Measurements from ENCODE around the gene RORB.

The RORB gene

DNA sequence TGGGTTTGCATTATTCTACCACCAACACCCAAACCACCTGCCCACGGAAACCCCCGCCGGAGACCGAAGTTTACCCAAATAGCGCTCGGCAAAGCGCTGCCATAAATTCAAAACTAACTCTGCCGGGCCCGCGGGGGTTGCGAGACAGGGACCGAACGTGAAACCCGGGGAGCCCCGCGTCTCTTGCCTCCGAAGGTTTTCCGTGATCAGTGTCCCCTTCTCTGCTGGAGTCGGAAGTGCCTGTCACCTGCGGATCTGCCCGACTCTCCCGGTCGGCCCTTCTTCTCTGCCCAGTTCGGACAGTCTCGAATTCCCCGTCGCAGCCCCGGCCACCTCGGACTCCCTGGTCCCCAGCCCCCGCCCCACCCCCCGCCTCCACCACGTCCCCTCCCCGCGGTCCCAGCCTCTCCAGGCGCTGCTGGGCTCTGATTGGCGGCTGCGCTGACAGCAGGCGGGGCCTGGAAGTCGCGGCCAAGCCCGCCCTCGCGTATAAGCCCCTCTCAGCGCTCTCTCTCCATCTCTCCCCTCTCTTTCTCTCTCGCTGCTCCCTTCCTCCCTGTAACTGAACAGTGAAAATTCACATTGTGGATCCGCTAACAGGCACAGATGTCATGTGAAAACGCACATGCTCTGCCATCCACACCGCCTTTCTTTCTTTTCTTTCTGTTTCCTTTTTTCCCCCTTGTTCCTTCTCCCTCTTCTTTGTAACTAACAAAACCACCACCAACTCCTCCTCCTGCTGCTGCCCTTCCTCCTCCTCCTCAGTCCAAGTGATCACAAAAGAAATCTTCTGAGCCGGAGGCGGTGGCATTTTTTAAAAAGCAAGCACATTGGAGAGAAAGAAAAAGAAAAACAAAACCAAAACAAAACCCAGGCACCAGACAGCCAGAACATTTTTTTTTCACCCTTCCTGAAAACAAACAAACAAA lies at the start of gene RORB:
Gene RORB, plus strand, starts transcription at position 517 of the 929 bp plus-strand sequence. CDS start 642 bp downstream, outside the sequence.
- DNase-seq: peak; percentile 21 to 37

DNA sequence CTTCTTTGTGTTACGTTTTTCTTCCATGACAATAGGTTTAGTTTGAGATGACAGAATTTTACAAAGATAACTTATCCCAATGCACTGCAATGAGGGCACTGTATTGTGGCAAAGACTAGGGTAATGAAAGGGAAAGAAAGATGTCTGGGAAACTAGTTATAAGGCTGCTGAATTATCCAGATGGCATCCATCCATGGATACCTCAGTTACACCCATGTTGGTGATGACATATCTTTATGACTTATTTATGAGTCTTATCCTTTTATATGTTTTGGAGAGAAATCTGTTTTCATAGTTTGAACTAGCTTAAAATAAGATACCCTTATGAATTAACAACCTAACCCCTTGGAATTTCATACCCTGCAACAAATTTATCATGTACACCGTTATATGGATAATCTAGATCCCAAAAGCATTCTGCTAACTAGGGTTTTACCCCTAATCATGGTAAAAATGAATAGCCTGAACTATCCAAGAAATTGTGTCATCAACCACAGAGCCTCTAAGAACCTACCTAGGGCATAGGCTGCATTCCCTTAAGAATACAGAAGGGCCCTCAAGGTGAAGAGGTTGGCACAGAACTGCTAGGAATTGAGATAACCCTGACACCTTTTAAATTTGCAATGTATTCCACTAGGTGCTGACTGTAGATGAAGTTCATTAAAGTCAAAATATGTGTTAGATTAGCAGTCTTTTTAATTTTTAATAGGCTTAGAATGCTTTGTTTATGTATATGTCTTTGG lies 49.5 kb upstream of the RORB start:
- DNase-seq: no peak

DNA sequence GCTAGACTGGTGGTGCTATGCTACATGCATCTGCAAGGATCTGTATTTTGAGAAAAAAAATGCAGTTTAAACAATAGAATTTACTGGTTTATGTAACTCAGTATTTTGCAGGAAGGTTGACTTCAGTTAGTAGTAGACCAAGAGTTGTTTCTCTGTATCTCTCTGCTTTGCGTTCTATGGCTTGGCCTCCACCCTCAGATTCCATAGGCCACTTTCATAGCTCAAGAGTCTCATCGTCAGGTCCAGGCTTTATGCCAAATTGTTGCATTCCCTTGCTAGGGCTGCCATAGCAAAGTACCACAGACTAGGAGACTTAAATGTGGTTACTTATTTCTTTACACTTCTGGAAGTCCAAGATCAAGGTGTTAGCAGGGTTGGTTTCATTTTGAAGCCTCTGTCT lies 48.1 kb upstream of the RORB start:
- no peak for DNase-seq

DNA sequence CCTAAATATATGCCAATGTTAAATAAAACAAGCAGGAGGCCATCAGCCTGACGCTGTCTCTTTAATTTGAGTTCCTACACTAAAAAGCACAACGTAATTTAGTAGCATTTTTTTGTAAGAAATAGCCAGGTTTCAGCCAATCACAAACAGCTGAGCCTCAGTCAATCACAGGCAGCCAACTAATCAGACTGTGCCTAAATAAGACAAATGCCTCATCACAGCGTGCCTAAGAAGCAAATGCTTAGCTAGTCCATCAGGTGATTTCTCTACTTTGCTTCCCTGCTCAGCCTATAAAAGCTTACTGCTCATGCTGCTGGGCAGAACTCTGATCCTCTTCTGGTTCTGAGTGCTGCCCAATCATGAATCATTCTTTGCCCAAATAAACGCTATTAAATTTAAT lies 38.3 kb upstream of the RORB start:
- DNase-seq: no peak

DNA sequence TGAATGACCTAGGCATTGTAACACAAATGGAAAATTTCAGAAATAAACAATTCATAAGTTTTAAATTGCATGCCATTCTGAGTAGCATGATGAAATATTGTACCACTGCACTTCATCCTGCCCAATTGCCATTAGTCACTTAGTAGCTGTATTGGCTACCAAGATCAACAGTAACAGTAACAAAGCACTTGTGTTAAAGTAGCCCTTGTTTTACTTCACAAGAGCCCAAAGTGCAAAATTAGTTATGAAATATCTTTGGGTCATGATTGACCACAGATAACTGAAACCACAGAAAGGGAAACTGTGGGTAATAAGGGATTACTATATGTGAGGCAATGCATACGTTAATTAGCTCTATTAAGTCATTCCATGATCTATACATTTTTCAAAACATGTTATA lies 33.3 kb upstream of the RORB start:
- no peak for DNase-seq

DNA sequence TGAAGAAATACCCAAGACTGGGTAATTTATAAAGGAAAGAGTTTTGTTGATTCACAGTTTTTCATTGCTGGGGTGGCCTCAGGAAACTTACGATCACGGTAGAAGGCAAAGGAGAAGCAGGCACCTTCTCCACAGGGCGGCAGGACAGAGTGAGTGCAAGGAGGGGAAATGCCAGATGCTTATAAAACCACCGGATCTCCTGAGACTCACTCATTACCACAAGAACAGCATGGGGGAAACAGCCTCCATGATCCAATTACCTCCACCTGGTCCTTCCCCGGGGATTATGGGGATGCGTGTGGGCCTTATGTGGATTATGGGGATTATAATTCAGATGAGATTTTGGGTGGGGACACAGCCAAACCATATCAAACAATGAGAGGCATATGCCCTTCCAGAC lies 18.5 kb upstream of the RORB start:
- DNase-seq: no peak

DNA sequence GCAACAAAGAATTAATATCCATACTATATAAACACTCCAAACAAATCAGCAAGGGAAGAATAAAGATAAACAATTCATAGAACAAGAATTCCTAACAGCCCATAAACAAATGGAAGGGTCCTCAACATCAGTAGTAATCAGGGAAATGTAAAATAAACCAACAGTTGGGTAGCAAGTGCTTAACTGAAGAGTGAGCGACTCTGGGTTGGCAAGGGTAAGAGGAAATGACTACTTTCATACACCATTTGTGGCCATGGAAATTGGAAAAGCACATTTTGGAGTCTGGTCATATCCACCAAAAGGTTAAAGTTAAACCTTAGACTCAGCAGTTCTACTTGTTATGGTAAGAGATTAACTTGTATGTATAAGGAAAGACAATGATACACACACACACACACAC lies 17.4 kb upstream of the RORB start:
- no peak for DNase-seq

DNA sequence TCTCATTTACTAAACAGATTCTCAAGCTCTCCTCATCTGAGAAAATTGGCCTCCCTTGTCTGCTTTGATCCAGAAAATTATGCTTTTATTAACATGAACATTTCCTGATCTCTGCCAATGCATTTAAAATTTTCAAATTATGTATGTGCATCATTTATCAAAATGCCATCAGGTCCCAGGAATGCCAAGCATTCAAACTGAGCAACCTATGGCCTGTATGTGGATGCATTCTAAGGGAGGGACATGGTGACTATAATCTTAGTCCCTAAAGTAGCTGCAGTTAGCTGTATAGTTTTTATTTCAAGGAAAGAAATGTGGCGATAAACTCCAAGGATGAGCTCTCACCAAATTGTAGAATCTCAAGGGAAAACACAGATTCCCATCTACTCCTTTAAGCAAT lies 9.7 kb upstream of the RORB start:
- DNase-seq: no peak

DNA sequence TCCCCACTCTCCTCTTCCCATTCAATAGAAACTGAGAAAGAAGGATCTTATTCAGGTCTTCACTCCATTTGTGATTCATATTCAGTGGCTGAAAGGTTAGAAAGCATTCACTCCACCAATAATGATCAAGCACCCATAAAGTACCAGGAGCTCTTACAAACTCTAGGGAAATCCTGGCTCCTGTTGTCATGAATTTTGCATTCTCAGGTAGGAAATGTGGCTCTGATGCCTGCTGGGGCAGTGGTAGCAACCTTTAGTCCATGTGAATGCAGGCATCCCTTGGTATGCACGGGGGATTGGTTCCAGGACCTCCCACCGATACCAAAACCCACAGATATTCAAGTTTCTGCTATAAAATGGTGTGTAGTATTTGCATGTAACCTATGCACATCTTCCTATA lies 3.6 kb upstream of the RORB start:
- no peak for DNase-seq

DNA sequence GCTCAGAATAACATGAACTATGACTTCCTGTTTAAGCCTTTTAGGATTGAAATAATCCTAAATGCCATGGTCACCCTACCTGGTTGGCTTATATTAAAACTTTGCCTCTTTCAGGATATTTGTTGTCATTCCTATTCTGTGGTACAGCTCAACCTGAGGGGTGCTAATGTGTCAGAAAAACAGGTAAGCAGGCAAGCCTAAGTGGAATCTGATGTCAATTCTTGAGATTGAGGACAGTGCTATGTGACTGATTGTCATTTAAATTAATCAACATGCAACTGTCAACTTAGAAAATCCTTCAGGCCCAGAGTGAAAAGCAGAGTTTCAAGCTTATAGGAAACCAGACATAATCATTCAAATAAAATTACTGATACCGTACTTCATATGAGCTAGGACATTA lies 2.6 kb upstream of the RORB start:
- DNase-seq: no peak

DNA sequence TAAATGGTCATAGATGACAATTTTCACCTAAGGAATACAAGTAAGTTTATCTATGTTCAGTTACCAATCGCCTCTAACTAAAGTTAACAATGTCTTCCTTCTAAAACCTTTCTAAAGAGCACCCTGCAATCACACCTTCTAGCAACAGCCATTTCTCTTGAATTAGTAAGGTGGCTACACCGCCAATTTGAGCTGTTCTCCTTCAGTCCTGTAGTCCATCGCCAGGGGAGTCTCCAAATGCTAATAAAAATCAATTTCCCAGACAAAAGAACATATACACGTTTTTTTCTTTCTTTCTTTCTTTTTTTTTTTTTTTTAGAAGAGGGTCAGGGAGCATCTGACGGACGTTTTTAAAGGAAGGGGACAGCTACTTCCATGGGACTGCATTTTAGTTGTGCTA lies 729 bp upstream of the RORB start:
- DNase-seq: no peak

DNA sequence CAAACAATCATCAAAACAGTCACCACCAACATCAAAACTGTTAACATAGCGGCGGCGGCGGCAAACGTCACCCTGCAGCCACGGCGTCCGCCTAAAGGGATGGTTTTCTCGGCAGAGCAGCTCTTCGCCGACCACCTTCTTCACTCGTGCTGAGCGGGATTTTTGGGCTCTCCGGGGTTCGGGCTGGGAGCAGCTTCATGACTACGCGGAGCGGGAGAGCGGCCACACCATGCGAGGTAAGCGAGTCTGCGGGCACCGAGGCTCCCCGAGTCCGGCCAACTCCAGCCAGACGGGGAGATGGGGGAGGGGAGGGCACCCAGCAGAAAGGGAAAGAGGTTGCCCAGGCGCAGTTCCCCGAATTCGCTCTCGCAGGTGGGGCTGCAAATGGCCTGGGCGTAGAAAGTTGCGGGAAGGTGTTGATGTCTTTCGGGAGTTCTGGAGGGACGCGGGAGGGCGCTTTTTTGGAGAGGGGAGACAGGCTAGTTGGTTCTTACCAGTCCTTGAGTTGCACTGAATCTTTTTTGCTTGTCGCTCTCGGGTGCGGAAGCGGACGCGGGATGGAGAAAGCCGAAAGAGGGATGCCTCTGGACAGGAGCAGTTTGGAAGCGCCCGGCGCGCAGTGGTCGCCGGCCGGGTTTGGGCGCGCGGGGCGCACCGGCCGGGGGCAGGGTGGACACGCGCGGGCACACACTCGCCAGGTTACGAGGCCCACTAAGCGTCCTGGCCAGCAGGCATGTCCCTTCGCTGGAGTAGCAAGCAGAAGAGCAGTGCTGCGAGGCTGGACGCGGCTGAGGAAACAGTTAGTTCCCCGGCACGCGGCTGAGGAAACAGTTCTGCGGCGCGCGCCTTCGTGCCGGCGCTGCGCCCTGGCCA lies 849 bp downstream of the RORB start:
- no peak for DNase-seq

DNA sequence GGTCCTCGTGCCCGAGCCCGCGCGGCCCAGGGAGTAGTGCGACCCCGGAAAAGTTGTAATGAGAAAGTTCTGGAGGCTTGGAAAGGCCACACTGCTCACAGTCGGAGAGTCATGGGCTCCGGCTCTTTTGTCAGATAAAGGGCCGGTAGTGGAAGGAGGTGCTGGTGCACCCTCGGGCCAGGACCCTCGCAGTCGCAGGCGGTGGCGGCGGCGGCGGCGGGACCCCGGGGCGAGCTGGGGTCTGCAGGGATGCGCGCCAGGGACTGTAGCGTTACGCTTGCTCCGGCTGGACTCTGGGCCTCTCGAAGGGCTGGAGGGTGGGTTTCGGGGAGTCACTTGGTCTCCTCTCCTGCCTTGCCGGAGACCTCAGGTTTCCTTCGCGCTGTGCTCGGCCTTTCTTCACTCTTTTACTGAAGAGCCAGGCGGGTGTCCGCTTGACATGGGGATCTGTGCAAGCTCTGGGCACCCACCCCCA lies 1.5 kb downstream of the RORB start:
- no peak for DNase-seq

DNA sequence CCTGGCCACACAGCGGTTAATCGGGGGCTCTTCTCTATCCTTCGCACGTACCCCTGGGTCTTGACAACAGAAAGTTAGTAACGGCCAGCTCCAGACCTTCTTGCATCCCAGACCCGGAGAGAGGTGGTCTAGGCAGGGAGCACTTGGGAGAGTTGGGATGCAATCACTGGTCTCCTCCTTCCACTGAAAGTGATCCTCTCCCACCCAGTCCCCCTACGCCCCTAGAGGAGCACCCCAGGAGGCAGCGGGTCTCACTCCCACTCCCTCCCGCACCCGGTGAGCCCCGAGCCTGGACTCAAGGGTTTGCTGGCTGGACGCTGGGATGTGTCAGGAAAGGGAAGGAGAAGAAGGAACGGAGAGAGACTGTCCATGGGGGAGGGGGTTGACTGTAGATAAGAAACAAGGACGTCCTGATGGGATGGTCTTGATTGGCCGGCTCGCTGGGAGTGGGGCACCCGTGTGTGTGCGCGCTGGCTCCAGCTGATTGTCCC lies 2.0 kb downstream of the RORB start:
- DNase-seq: no peak

DNA sequence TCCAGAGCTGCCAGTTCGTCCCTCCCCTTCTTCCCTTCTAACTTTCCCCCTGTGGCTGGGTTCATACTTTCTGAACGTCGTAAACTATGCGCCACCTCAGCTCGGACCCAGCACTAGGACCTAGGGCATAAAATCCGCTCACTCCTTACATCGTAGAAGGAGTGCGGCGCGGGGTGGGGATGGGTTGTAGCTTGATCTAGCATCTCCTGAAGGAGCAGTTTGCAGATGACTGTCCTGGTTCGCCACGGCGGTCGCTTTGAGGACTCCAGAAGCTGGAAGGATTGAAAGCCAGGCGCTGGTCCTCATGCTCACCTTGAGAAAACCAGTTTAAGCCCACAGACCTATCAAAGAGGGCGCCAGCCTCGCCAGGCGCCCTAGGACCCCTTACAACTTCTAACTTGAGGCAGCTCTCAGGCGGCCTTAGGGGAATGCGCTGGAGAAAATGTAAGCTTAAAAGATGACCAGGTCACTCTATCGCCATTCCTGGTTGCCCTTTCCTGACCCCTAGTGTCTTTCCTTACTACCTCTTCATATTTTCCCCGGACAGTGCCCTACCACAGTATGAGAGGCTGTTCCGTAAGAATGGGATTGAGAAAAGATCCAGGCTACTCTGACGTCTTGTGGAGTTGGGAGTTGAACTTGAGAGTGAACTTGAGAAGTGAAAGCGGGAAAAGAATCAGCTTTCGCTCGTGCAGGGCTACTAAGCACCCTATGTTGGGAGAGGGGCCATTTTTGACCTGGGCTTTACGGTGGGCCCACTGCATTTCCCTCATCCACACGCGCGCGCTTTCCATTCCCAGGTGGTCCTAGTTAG lies 2.8 kb downstream of the RORB start:
- no peak for DNase-seq

DNA sequence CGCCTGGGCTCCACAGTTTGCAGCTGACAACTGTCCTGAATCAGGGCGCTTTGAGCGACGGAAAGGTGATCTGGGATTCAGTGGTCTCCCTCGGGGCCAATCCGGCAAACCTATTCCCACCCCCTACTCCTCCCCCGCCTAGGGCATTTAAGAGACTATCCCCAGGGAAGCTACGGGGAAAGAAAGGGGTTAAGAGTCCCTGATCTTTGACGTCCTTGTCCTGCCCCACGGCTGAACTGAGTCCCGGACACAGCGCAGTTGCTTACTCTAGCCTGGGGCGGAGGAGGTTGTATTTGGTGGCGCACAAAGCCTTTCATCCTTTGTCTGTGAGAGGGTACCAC lies 3.4 kb downstream of the RORB start:
- DNase-seq: no peak

DNA sequence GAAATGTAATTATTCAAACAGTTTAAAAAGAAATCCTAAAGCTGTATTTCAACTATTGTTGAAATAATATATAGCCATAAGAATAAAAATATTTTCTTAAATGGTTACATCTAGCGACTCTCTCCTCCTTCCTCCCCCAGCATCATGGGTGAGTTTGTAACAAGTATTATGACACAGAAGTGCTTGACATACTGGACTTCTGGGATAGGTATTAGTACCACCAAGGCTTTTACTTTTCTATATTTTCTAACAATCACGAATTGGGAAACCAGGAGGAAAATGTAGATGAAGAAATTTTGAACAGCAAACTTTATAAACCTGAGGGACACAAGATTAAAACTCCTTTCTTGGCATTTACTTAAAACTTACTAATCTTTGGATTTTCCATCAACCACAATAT lies 4.4 kb downstream of the RORB start:
- DNase-seq: no peak

DNA sequence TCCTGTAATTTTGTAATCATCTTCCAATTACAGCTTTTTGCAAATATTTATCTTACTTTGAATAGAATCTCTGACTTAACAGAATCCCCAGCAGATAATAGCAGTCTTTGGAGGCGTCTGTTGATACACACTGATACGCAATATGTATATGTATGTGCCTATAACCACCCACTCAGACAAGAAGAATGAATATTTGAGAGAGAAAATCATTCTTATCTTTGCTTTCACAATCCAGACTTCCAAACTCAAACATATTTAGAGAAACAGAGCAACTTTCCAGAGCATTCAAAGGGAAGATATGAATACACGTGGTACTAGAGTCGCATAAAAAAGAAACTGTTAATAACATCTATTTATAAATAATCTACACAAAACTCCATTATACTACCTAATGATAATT lies 6.1 kb downstream of the RORB start:
- no peak for DNase-seq

DNA sequence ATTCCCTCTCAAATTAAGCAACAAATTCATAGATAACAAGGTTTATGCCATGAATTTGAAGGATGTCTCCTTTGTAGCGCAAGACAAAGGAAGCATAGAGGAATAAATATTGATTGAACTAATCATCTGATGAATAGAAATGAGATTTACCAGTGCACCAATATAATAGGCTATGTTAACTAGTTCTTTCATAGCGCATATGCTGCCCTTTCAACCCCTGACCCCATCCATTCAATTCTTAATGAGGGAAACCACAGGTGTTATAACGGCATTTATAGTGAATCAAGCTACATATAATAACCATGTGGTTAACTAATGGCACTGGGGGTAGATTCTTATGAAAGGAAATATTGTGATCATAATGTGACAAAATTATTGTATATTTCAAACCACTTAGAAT lies 6.5 kb downstream of the RORB start:
- DNase-seq: no peak

DNA sequence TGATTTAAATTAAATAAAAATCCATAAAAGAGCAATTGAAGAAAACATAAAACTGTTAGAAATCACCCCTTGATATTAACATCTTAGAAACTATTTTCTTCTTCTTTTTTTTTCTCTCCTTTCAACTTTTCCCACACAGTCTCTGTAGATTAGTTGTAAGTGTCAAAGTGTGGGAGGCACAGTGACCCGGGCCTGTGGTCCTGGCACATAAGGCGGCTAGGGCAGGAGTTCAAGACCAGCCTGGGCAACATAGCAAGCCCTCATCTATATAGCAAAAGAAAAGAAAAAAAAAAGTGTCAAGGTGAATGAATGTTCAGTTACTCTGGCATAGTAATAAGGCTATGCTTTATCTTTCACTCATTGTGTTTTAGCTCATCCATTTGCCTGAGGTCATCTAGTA lies 14.2 kb downstream of the RORB start:
- DNase-seq: no peak

DNA sequence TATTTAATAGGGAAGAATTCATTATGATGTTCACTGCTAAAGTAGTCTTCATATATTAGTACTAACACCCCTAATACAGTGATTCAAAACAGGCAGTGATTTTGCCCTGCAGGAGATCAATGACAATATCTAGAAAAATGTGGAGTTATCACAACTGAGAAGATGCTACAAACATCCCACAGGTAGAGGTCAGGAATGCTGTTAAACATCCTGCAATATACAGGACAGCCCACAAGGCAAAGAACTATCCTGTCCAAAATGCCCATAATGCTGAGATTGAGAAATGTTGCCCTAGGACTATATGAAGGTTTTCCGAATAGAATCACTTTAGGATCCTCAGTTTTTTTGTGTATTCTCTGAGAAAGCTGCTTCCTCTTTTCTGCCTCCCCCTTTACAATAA lies 15.3 kb downstream of the RORB start:
- DNase-seq: no peak

DNA sequence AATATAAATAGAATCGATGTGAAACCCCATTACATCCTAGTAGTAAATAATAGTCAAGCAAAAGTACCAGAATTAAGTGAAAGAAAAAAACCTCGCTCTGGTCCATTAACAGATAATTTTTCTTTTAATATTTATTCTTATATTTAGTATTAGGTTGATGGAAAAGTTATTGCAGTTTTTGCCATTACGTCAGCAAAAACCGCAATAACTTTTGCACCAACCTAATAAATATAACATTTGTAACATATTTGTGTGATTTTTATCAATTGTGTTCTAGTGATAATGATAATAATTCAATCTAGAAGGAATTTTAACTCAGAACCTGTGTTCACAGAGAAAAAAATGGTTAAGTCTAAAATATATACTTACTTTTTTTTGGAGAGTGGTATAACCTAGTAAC lies 16.1 kb downstream of the RORB start:
- DNase-seq: no peak
